ENCODE measurements around the gene ABCC8.

- TF ChIP-seq CHD4 (IDR thresholded peaks at IDR 0.05) (no peak), CREB1 (IDR thresholded peaks at IDR 0.05; ENCODE audit: low read depth) (no peak), ATF7 (IDR thresholded peaks at IDR 0.05; ENCODE audit: low read depth) (no peak), HDGF (IDR thresholded peaks at IDR 0.05) (no peak), EZH2 (IDR thresholded peaks at IDR 0.05; ENCODE audit: borderline replicate concordance, control insufficient read depth, low read depth, low read length) (no peak)
Observed at GRCh38 chr11:17446482-17446881, 30.2 kb downstream of the ABCC8 start.
